ENCODE results near the gene NBPF20.
"Not testable (repeated sequence)": the region's sequence is repeated elsewhere in the genome, so short reads cannot be mapped to it uniquely, and the experiment has no call there.

Gene NBPF20

GRCh38 chr1:145445219-145445618 lies 19.8 kb upstream of the NBPF20 start:
- H3K9me3 Mint-ChIP-seq, H3K4me1 Mint-ChIP-seq, H3K36me3 Mint-ChIP-seq, H3K27me3 Mint-ChIP-seq, H3K27ac Mint-ChIP-seq, H3K4me3 Mint-ChIP-seq: not testable (repeated sequence)
- peak; percentile 44 for ATAC-seq

- H3K27me3 Mint-ChIP-seq, H3K27ac Mint-ChIP-seq, H3K4me1 Mint-ChIP-seq, H3K36me3 Mint-ChIP-seq, ATAC-seq, H3K9me3 Mint-ChIP-seq, H3K4me3 Mint-ChIP-seq: not testable (repeated sequence)
These were observed 16.9 kb upstream of the NBPF20 start for GRCh38 chr1:145442340-145442739.

GRCh38 chr1:145431363-145432256 lies 6.2 kb upstream of the NBPF20 start:
- H3K27ac Mint-ChIP-seq, result not testable (repeated sequence)
- H3K4me1 Mint-ChIP-seq, result peaks cover 11% of the 10 kb centered on the region
- peaks cover 12% of the 10 kb centered on the region for H3K9me3 Mint-ChIP-seq
- peak overlapping the region; percentile 51 for H3K4me3 Mint-ChIP-seq
- peaks cover 67% of the 10 kb centered on the region for H3K27me3 Mint-ChIP-seq
- H3K36me3 Mint-ChIP-seq, result peaks cover 14% of the 10 kb centered on the region
- peak; percentile 20 for ATAC-seq

GRCh38 chr1:145430830-145431229 lies 5.4 kb upstream of the NBPF20 start:
- not testable (repeated sequence) for ATAC-seq, H3K4me3 Mint-ChIP-seq, H3K27ac Mint-ChIP-seq
- Mint-ChIP-seq H3K36me3 (peaks cover 14% of the 10 kb centered on the region), H3K27me3 (peaks cover 67% of the 10 kb centered on the region), H3K4me1 (peaks cover 11% of the 10 kb centered on the region), H3K9me3 (peaks cover 12% of the 10 kb centered on the region)

GRCh38 chr1:145429329-145429728 lies 3.9 kb upstream of the NBPF20 start:
- Mint-ChIP-seq H3K27me3 (peaks cover 66% of the 10 kb centered on the region), H3K36me3 (peaks cover 14% of the 10 kb centered on the region), H3K9me3 (peaks cover 12% of the 10 kb centered on the region), H3K4me1 (peaks cover 23% of the 10 kb centered on the region)
- H3K4me3 Mint-ChIP-seq, H3K27ac Mint-ChIP-seq, ATAC-seq: not testable (repeated sequence)

- peaks cover 30% of the 10 kb centered on the region for H3K27me3 Mint-ChIP-seq
These were observed 579 bp downstream of the NBPF20 start for GRCh38 chr1:145424612-145425435.

GRCh38 chr1:145415149-145415548 lies 10.3 kb downstream of the NBPF20 start:
- not testable (repeated sequence) for H3K36me3 Mint-ChIP-seq, H3K9me3 Mint-ChIP-seq, H3K4me1 Mint-ChIP-seq, H3K4me3 Mint-ChIP-seq, H3K27me3 Mint-ChIP-seq, H3K27ac Mint-ChIP-seq, ATAC-seq

More at GRCh38 chr1:145424612-145425435, 579 bp downstream of the NBPF20 start:
- Mint-ChIP-seq H3K4me3 (peak overlapping the region; percentile 87), H3K27ac (peak overlapping the region; percentile 60), H3K4me1 (peaks cover 14% of the 10 kb centered on the region)
- not testable (repeated sequence) for H3K36me3 Mint-ChIP-seq, H3K9me3 Mint-ChIP-seq
- peak; percentile 88 for ATAC-seq

- not testable (repeated sequence) for H3K4me3 Mint-ChIP-seq, H3K36me3 Mint-ChIP-seq, H3K27ac Mint-ChIP-seq, H3K27me3 Mint-ChIP-seq, H3K4me1 Mint-ChIP-seq, H3K9me3 Mint-ChIP-seq, ATAC-seq
These were observed 18.1 kb downstream of the NBPF20 start for GRCh38 chr1:145407266-145407665.

- not testable (repeated sequence) for H3K27me3 Mint-ChIP-seq, H3K4me1 Mint-ChIP-seq, H3K4me3 Mint-ChIP-seq, H3K36me3 Mint-ChIP-seq, H3K9me3 Mint-ChIP-seq, ATAC-seq, H3K27ac Mint-ChIP-seq
These were observed 20.5 kb downstream of the NBPF20 start for GRCh38 chr1:145404949-145405348.

- H3K27me3 Mint-ChIP-seq, ATAC-seq, H3K4me1 Mint-ChIP-seq, H3K9me3 Mint-ChIP-seq, H3K4me3 Mint-ChIP-seq, H3K27ac Mint-ChIP-seq, H3K36me3 Mint-ChIP-seq: not testable (repeated sequence)
These were observed 24.7 kb downstream of the NBPF20 start for GRCh38 chr1:145400701-145401100.
